Thymus (tissue), 11 donors: ENCODE data around the gene GALNT16. TPM values are rescaled to one million over a fixed set of nuclear protein-coding genes. Genes with fewer than 3 reads are reported as not detected.
A peak's percentile ranks its signal among the peaks of the same experiment; 100 is the strongest.
"Not testable (repeated sequence)": the region's sequence is repeated elsewhere in the genome, so short reads cannot be mapped to it uniquely, and the experiment has no call there.

Source experiments
- DNase-seq, 9 donors: peaks; one replicate each; pipeline ENCODE4 v3.0.0-alpha.2; 2013; ENCODE audit warnings: low spot score in 9 of 9, low read depth in 6 of 9, missing footprints in 1 of 9
- H3K27ac ChIP-seq, 2 donors: one replicate each; pipeline ENCODE4 v1.5.1; 2013; ENCODE audit warnings: control low read depth in 1 of 2, low read depth in 1 of 2, low read length in 1 of 2, mild to moderate bottlenecking in 1 of 2, moderate library complexity in 1 of 2
- H3K27me3 ChIP-seq, 2 donors: one replicate each; pipeline ENCODE4 v1.5.1; 2013; ENCODE audit warnings: low read length in 1 of 2; ENCODE audit not compliant: control insufficient read depth in 2 of 2, insufficient read depth in 1 of 2
- H3K36me3 ChIP-seq, 2 donors: one replicate each; pipeline ENCODE4 v1.5.1; 2013; ENCODE audit warnings: low read length in 1 of 2, mild to moderate bottlenecking in 1 of 2, moderate library complexity in 1 of 2; ENCODE audit not compliant: control insufficient read depth in 2 of 2, insufficient read depth in 2 of 2
- H3K4me1 ChIP-seq, 2 donors: one replicate each; pipeline ENCODE4 v1.5.1; 2013; ENCODE audit warnings: low read length in 2 of 2; ENCODE audit not compliant: control insufficient read depth in 2 of 2, insufficient read depth in 2 of 2
- H3K4me3 ChIP-seq, 2 donors: one replicate each; pipeline ENCODE4 v1.5.1; 2013; ENCODE audit warnings: low read length in 2 of 2, control low read depth in 1 of 2, mild to moderate bottlenecking in 1 of 2
- H3K9me3 ChIP-seq, 2 donors: one replicate each; pipeline ENCODE4 v1.5.1; 2013; ENCODE audit warnings: low read length in 1 of 2, mild to moderate bottlenecking in 1 of 2; ENCODE audit not compliant: control insufficient read depth in 2 of 2, insufficient read depth in 1 of 2
- WGBS: extraction: QIAGEN DNeasy Blood & Tissue Kit; methylation state at CpG from one replicate; pipeline ENCODE4 v1.1.7; 2013; 5-methylcytosine and 5-hydroxymethylcytosine counted together
- polyA plus RNA-seq: library from polyadenylated mRNA; stranded (reverse); fragments of 200-250 nt; gene quantifications from one replicate; pipeline ENCODE4 v1.2.3, GENCODE V29; 2013
- total RNA-seq: library from RNA; stranded (reverse); fragments of 120-200 nt; gene quantifications from one replicate; pipeline ENCODE4 v1.2.4, GENCODE V29; 2013
- donor health status: healthy.

The GALNT16 gene
- total and polyA plus RNA-seq, 2 donors, result 0.76 to 0.91 TPM

GRCh38 chr14:69376439-69376838 lies 116.5 kb downstream of the GALNT16 start:
- no peak overlapping the region for H3K4me3 ChIP-seq
- H3K36me3 ChIP-seq, result peaks cover 30 to 31% of the 10 kb centered on the region in 2 donors
- H3K27ac ChIP-seq, result no peak overlapping the region
- DNase-seq, result no peak
- H3K27me3 ChIP-seq, result no peaks in the 10 kb centered on the region
- no peaks in the 10 kb centered on the region for H3K4me1 ChIP-seq
- H3K9me3 ChIP-seq, result no peaks in the 10 kb centered on the region

- WGBS, result 97% methylated on average over 2 of the region's 2 CpGs
- peaks cover 30 to 42% of the 10 kb centered on the region in 2 donors for H3K36me3 ChIP-seq
These were observed 118.3 kb downstream of the GALNT16 start for GRCh38 chr14:69378274-69378673.

GRCh38 chr14:69387311-69387710 lies 127.4 kb downstream of the GALNT16 start:
- no peaks in the 10 kb centered on the region for H3K27me3 ChIP-seq
- H3K27ac ChIP-seq, result no peak overlapping the region
- peaks cover 0 to 3% of the 10 kb centered on the region in 2 donors for H3K4me1 ChIP-seq
- H3K36me3 ChIP-seq, result peaks cover 25 to 60% of the 10 kb centered on the region in 2 donors
- no peak for DNase-seq
- H3K4me3 ChIP-seq, result no peak overlapping the region
- 98% methylated on average over 3 of the region's 3 CpGs for WGBS
- H3K9me3 ChIP-seq, result no peaks in the 10 kb centered on the region

More at GRCh38 chr14:69378274-69378673, 118.3 kb downstream of the GALNT16 start:
- no peak overlapping the region for H3K27ac ChIP-seq
- no peaks in the 10 kb centered on the region for H3K4me1 ChIP-seq
- no peak for DNase-seq
- no peaks in the 10 kb centered on the region for H3K27me3 ChIP-seq
- H3K9me3 ChIP-seq, result no peaks in the 10 kb centered on the region
- H3K4me3 ChIP-seq, result no peak overlapping the region

GRCh38 chr14:69391400-69391799 lies 131.4 kb downstream of the GALNT16 start:
- not testable (repeated sequence) for H3K4me3 ChIP-seq, H3K4me1 ChIP-seq, H3K27ac ChIP-seq, H3K27me3 ChIP-seq, DNase-seq, H3K9me3 ChIP-seq
- WGBS, result 97% methylated on average over 8 of the region's 8 CpGs
- H3K36me3 ChIP-seq, result peaks cover 37 to 70% of the 10 kb centered on the region in 2 donors

GRCh38 chr14:69392481-69392880 lies 132.5 kb downstream of the GALNT16 start:
- no peak overlapping the region for H3K4me3 ChIP-seq
- peaks cover 37 to 62% of the 10 kb centered on the region in 2 donors for H3K36me3 ChIP-seq
- 97% methylated on average over 3 of the region's 3 CpGs for WGBS
- no peaks in the 10 kb centered on the region for H3K9me3 ChIP-seq
- no peak for DNase-seq
- peaks cover 4 to 11% of the 10 kb centered on the region in 2 donors for H3K4me1 ChIP-seq
- no peak overlapping the region for H3K27ac ChIP-seq
- H3K27me3 ChIP-seq, result no peaks in the 10 kb centered on the region

- peaks cover 30 to 48% of the 10 kb centered on the region in 2 donors for H3K36me3 ChIP-seq
- DNase-seq, result no peak
- no peak overlapping the region for H3K4me3 ChIP-seq
- H3K4me1 ChIP-seq, result peaks cover 22 to 23% of the 10 kb centered on the region in 2 donors
- H3K27me3 ChIP-seq, result no peaks in the 10 kb centered on the region
- H3K27ac ChIP-seq, result no peak overlapping the region
- 94% methylated on average over 4 of the region's 4 CpGs for WGBS
- H3K9me3 ChIP-seq, result no peaks in the 10 kb centered on the region
These were observed 136.0 kb downstream of the GALNT16 start for GRCh38 chr14:69395929-69396328.

- WGBS, result under 1% methylated on average over 53 of the region's 53 CpGs
- Histone ChIP-seq H3K36me3 (peaks cover 15 to 27% of the 10 kb centered on the region in 2 donors), H3K27ac (peak within 1 kb of the TSS; percentile 84 to 89), H3K4me3 (peak within 1 kb of the TSS; percentile 77 to 83), H3K9me3 (no peaks in the 10 kb centered on the region), H3K4me1 (peaks cover 23 to 25% of the 10 kb centered on the region in 2 donors), H3K27me3 (no peaks in the 10 kb centered on the region)
- peak; percentile 96 to 100 (median 97) for DNase-seq
These were observed 138.3 kb downstream of the GALNT16 start, which contains the start of the genes ERH and SLC39A9 for GRCh38 chr14:69398053-69398817. Gene ERH (minus strand): TSS chr14:69398299. CDS start chr14:69398233, 66 bp downstream. Gene SLC39A9 (plus strand): TSS chr14:69398692. CDS start chr14:69399370, 678 bp downstream.

- no peak for DNase-seq
- Histone ChIP-seq H3K36me3 (peaks cover 9 to 21% of the 10 kb centered on the region in 2 donors), H3K27me3 (no peaks in the 10 kb centered on the region), H3K4me1 (peaks cover 23 to 25% of the 10 kb centered on the region in 2 donors), H3K27ac (peak overlapping the region; percentile 84 to 89), H3K4me3 (peak overlapping the region; percentile 77 to 83), H3K9me3 (no peaks in the 10 kb centered on the region)
- 2% methylated on average over 18 of the region's 18 CpGs for WGBS
These were observed 138.9 kb downstream of the GALNT16 start for GRCh38 chr14:69398818-69399210.

GRCh38 chr14:69399750-69400149 lies 139.8 kb downstream of the GALNT16 start:
- WGBS, result 96% methylated on average over 8 of the region's 8 CpGs
- Histone ChIP-seq H3K4me1 (peaks cover 23 to 25% of the 10 kb centered on the region in 2 donors), H3K27me3 (no peaks in the 10 kb centered on the region), H3K4me3 (peak overlapping the region; percentile 77 to 83), H3K27ac (no peak overlapping the region), H3K9me3 (no peaks in the 10 kb centered on the region), H3K36me3 (peaks cover 3 to 13% of the 10 kb centered on the region in 2 donors)
- DNase-seq, result no peak
